Measurements from ENCODE around the gene ADARB2. TPM values are rescaled to one million over a fixed set of nuclear protein-coding genes. Genes with fewer than 3 reads are reported as not detected.

The ADARB2 gene
- total and polyA plus RNA-seq, 3 experiments from 2014 or later, result not detected

GRCh38 chr10:1156616-1156886 is 580.8 kb downstream of the ADARB2 start:
- no peaks in the 10 kb centered on the region for H3K9me3 ChIP-seq (ENCODE audit: low read length)
- H3K4me1 Mint-ChIP-seq, result no peaks in the 10 kb centered on the region

GRCh38 chr10:1155791-1156615 is 581.3 kb downstream of the ADARB2 start:
- H3K4me3 ChIP-seq (ENCODE audit: low read length), result no peak overlapping the region
- Mint-ChIP-seq H3K4me3 (no peak overlapping the region), H3K27ac (no peak overlapping the region), H3K4me1 (no peaks in the 10 kb centered on the region), H3K9me3 (no peaks in the 10 kb centered on the region), H3K27me3 (peaks cover 0 to 4% of the 10 kb centered on the region in 2 donors), H3K36me3 (no peaks in the 10 kb centered on the region)
- no peak overlapping the region for H3K27ac ChIP-seq (ENCODE audit: low read depth, low read length)
- H3K36me3 ChIP-seq (ENCODE audit: insufficient read depth, low read length), result no peaks in the 10 kb centered on the region
- no peak for DNase-seq
- no peaks in the 10 kb centered on the region for H3K9me3 ChIP-seq (ENCODE audit: low read length)
- no peaks in the 10 kb centered on the region for H3K27me3 ChIP-seq (ENCODE audit: insufficient read depth, low read length, poor library complexity, severe bottlenecking)
- ChIA-PET CTCF (no interaction called here), POLR2A (no interaction called here)
- H3K4me1 ChIP-seq (ENCODE audit: insufficient read depth, low read length), result no peaks in the 10 kb centered on the region

More at GRCh38 chr10:1156616-1156886, 580.8 kb downstream of the ADARB2 start:
- Mint-ChIP-seq H3K27ac (no peak overlapping the region), H3K9me3 (no peaks in the 10 kb centered on the region), H3K4me3 (no peak overlapping the region), H3K36me3 (no peaks in the 10 kb centered on the region), H3K27me3 (peaks cover 0 to 4% of the 10 kb centered on the region in 2 donors)
- H3K27me3 ChIP-seq (ENCODE audit: insufficient read depth, low read length, poor library complexity, severe bottlenecking), result no peaks in the 10 kb centered on the region
- H3K27ac ChIP-seq (ENCODE audit: low read depth, low read length), result no peak overlapping the region
- H3K4me3 ChIP-seq (ENCODE audit: low read length), result no peak overlapping the region
- ChIA-PET POLR2A (no interaction called here), CTCF (no interaction called here)
- H3K36me3 ChIP-seq (ENCODE audit: insufficient read depth, low read length), result no peaks in the 10 kb centered on the region
- no peak for DNase-seq
- no peaks in the 10 kb centered on the region for H3K4me1 ChIP-seq (ENCODE audit: insufficient read depth, low read length)

DNA sequence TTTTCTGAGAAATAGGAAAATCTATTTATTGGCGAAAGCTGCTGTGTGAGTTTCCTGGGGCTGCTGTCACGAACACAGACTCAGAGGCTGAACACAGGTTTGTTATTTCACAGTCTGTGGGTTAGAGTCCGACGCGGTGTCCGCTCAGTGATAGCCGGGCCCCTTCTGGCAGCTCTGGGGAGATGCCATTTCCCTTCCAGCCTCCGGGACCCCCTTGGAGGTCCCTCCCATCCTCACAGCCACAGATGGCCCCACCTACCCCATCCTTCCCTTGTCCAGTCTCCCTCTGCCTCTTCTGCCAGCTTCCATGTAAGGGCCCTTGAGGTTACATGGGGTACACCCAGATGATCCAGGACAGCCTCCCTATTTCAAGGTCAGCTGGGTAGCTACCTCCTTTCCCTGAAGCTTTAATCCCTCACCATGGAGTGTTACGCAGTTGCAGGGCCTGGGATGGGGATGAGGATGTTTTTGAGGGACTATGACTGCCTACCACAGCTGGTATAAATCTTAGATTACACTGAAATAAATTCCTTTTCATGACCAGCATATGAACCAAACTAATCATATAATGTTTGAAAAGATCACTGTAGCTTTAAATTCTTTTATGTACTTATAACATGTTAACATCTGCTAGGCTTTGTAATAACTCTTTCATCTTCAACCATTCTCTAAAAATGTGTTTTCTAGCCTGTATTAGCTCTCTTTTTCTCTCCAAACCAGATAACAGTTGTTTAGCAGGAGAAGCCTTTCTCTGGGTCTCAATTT is 582.6 kb downstream of the ADARB2 start:
- H3K36me3 ChIP-seq (ENCODE audit: insufficient read depth, low read length), result no peaks in the 10 kb centered on the region
- Mint-ChIP-seq H3K9me3 (no peaks in the 10 kb centered on the region), H3K27me3 (peaks cover 3 to 4% of the 10 kb centered on the region in 2 donors), H3K4me1 (peaks cover 0 to 3% (median 2%) of the 10 kb centered on the region in 3 donors), H3K4me3 (no peak overlapping the region), H3K27ac (no peak overlapping the region), H3K36me3 (no peaks in the 10 kb centered on the region)
- no peaks in the 10 kb centered on the region for H3K9me3 ChIP-seq (ENCODE audit: low read length)
- no peak overlapping the region for H3K4me3 ChIP-seq (ENCODE audit: low read length)
- no peaks in the 10 kb centered on the region for H3K4me1 ChIP-seq (ENCODE audit: insufficient read depth, low read length)
- ChIA-PET CTCF (no interaction called here), POLR2A (no interaction called here)
- no peak overlapping the region for H3K27ac ChIP-seq (ENCODE audit: low read depth, low read length)
- DNase-seq, result no peak
- no peaks in the 10 kb centered on the region for H3K27me3 ChIP-seq (ENCODE audit: insufficient read depth, low read length, poor library complexity, severe bottlenecking)

DNA sequence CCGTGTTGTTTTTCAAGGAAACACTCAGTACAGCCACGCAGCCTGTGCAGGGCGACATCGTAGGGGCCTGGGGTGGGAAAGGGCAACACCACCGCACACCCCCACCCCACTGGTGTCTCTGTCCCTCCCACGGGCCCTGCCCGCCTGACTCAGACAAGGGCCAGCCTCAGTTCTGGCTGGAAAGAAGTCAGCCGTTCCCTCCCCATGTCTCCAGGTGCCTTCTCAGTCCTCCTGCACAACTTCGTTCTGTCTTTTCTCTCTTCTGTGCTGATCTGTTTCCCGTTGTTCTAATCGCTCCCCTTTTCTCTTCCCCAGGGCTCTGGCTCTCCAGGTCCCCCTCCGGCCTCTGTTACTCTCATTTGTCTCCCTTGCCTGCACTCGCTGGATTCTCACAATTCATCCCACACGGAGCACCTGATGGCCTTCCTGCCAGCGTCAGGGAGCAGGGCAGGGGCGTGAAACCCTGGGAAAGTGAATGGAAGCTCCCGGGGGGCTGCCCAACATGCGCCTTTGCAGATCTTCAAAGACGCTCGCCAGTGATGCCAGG is 583.4 kb downstream of the ADARB2 start:
- ChIA-PET CTCF (no interaction called here), POLR2A (no interaction called here)
- no peak overlapping the region for H3K27ac ChIP-seq (ENCODE audit: low read depth, low read length)
- Mint-ChIP-seq H3K27ac (peak overlapping the region in 1 of 8 donors; percentile 89), H3K4me1 (peaks cover 4 to 7% (median 5%) of the 10 kb centered on the region in 3 donors), H3K36me3 (no peaks in the 10 kb centered on the region), H3K27me3 (peaks cover 4 to 10% of the 10 kb centered on the region in 2 donors), H3K9me3 (no peaks in the 10 kb centered on the region), H3K4me3 (no peak overlapping the region)
- no peak overlapping the region for H3K4me3 ChIP-seq (ENCODE audit: low read length)
- no peak for DNase-seq
- no peaks in the 10 kb centered on the region for H3K27me3 ChIP-seq (ENCODE audit: insufficient read depth, low read length, poor library complexity, severe bottlenecking)
- H3K9me3 ChIP-seq (ENCODE audit: low read length), result no peaks in the 10 kb centered on the region
- no peaks in the 10 kb centered on the region for H3K36me3 ChIP-seq (ENCODE audit: insufficient read depth, low read length)
- no peaks in the 10 kb centered on the region for H3K4me1 ChIP-seq (ENCODE audit: insufficient read depth, low read length)

DNA sequence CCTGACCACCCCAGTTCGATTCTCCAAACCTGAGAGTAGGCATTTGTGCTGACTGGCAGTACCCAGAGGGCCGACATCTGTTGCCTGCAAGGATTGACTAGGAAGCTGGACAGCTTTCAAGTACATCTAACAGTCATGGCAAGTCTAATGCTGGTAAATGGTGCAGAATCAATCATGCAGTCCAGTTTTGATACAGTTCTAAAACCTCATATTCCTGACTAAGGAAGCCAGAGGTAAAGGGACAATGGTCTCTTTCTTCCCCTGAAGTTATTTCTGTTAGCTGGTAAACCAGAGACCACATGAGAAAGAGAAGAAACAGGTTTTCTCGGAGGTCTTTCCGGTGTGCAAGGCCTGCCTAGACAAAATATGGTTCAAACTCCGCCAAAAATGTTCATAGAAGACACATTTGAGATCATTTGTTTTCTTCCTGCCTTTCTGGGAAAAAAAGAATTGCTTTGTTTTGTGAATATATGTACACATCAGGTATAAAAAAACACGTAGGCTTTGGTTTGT is 584.0 kb downstream of the ADARB2 start:
- H3K36me3 Mint-ChIP-seq, result no peaks in the 10 kb centered on the region
- Histone ChIP-seq H3K27ac (ENCODE audit: low read depth, low read length) (no peak overlapping the region), H3K4me3 (ENCODE audit: low read length) (no peak overlapping the region), H3K27me3 (ENCODE audit: insufficient read depth, low read length, poor library complexity, severe bottlenecking) (no peaks in the 10 kb centered on the region), H3K9me3 (ENCODE audit: low read length) (no peaks in the 10 kb centered on the region), H3K36me3 (ENCODE audit: insufficient read depth, low read length) (no peaks in the 10 kb centered on the region), H3K4me1 (ENCODE audit: insufficient read depth, low read length) (no peaks in the 10 kb centered on the region)
- DNase-seq, result no peak
- H3K27ac Mint-ChIP-seq, result no peak overlapping the region
- peaks cover 8 to 13% of the 10 kb centered on the region in 2 donors for H3K27me3 Mint-ChIP-seq
- ChIA-PET POLR2A (no interaction called here), CTCF (no interaction called here)
- H3K4me1 Mint-ChIP-seq, result peaks cover 4 to 7% (median 5%) of the 10 kb centered on the region in 3 donors
- H3K9me3 Mint-ChIP-seq, result no peaks in the 10 kb centered on the region
- no peak overlapping the region for H3K4me3 Mint-ChIP-seq

- ChIA-PET CTCF (no interaction called here), POLR2A (no interaction called here)
- no peaks in the 10 kb centered on the region for H3K9me3 ChIP-seq (ENCODE audit: low read length)
- H3K4me3 ChIP-seq (ENCODE audit: low read length), result no peak overlapping the region
- Mint-ChIP-seq H3K4me3 (peak overlapping the region in 1 of 7 donors; percentile 61), H3K36me3 (no peaks in the 10 kb centered on the region), H3K9me3 (no peaks in the 10 kb centered on the region), H3K27ac (no peak overlapping the region), H3K27me3 (peaks cover 8 to 18% of the 10 kb centered on the region in 2 donors), H3K4me1 (peaks cover 4 to 7% (median 5%) of the 10 kb centered on the region in 3 donors)
- H3K27me3 ChIP-seq (ENCODE audit: insufficient read depth, low read length, poor library complexity, severe bottlenecking), result no peaks in the 10 kb centered on the region
- no peak overlapping the region for H3K27ac ChIP-seq (ENCODE audit: low read depth, low read length)
- H3K4me1 ChIP-seq (ENCODE audit: insufficient read depth, low read length), result no peaks in the 10 kb centered on the region
- no peak for DNase-seq
- no peaks in the 10 kb centered on the region for H3K36me3 ChIP-seq (ENCODE audit: insufficient read depth, low read length)
Measured at GRCh38 chr10:1152386-1153250, 584.7 kb downstream of the ADARB2 start.

DNA sequence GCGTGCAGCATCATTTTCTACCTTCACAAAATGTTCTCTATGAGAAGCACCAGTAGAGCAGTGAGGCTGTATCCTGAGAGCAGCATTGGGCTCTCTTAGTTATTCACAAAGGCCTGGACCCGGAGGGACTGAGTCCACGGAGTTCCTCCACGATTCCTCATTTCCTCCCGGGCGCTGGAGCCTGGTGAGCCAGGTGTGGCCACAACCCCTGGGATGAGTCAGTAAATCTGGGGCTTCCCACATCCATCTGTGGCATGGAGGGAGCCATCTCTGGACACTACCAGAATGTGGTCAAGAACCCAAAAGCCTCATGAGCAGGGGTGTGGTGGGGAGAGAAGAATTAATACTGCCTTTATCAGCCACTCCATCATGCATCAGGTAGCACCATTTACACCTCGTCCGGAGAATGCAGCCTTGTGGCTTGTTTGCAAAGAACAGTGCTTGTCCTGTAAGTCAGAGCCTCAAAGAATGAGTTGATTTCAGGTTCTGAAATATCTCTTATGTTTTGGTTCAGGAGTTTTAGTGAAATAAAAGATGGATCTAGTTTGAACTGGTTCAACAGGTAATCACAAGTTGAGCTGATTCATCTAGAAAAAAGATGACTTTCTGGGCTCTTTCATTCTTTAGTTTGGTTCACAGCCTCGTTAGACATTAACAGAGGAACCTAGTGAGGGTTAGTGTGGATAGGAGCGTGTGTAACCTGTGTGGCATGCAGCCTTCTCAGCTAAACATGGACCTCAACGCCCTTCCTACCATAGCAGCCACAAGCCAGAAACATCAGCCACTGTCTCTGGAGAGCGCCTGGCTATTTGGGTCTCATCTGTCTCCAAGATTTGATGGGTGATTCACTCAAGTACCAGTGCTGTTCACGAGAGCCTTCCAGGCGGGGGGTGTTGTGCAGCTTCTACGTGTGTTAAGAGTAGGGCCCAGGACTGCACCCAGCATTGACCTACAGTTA is 586.0 kb downstream of the ADARB2 start:
- Mint-ChIP-seq H3K4me1 (peaks cover 4 to 7% (median 5%) of the 10 kb centered on the region in 3 donors), H3K4me3 (peak overlapping the region in 1 of 7 donors; percentile 21), H3K27me3 (peaks cover 12 to 26% of the 10 kb centered on the region in 2 donors), H3K36me3 (peaks cover 0 to 8% (median 0%) of the 10 kb centered on the region in 3 donors), H3K27ac (peak overlapping the region in 1 of 8 donors; percentile 8), H3K9me3 (peaks cover 0 to 11% (median 7%) of the 10 kb centered on the region in 5 donors)
- no peak overlapping the region for H3K4me3 ChIP-seq (ENCODE audit: low read length)
- H3K27me3 ChIP-seq (ENCODE audit: insufficient read depth, low read length, poor library complexity, severe bottlenecking), result no peaks in the 10 kb centered on the region
- CTCF ChIA-PET, result no interaction called here
- H3K27ac ChIP-seq (ENCODE audit: low read depth, low read length), result no peak overlapping the region
- H3K36me3 ChIP-seq (ENCODE audit: insufficient read depth, low read length), result no peaks in the 10 kb centered on the region
- DNase-seq, result no peak
- POLR2A ChIA-PET, result no interaction called here
- no peaks in the 10 kb centered on the region for H3K9me3 ChIP-seq (ENCODE audit: low read length)
- no peaks in the 10 kb centered on the region for H3K4me1 ChIP-seq (ENCODE audit: insufficient read depth, low read length)
